Measurements from ENCODE around the gene SLC8B1. TPM values are rescaled to one million over a fixed set of nuclear protein-coding genes. Genes with fewer than 3 reads are reported as not detected.

The SLC8B1 gene
- total RNA-seq, 1 donor from 2014 or later, result 41.1 TPM

DNA sequence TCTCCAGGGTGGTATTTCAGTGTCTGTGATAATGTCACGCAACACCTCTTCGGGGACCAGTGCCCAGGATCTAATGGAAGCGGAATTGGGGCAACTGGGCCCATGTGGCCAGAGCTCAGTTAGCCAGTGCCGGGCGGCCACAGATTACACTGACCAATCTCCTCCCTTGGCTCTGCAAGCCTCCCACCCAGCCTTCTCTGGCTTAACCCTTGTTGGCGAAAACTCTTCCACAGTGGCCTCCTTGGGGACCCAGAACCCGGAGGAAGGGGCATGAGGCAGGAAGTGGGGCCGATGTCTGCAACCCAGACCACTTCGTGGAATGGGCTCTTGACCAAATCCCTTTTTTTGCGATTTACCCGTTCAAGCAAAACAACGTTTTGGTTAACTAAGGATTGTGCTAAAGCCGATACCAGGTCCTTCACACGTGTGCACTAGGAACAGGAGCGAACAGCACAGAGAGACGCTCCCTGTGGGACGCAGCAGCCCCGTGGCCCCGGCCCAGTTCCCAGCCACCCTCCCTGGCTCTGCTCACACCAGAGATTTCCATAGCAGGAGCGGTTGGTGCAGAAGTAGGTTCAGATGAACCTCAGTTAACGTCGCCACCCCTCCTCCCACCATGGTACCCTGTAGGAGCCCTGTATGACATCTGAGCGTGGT is 38.2 kb downstream of the SLC8B1 start:
- Histone ChIP-seq H3K36me3 (ENCODE audit: control insufficient read depth, insufficient read depth, low read length) (peaks cover 3% of the 10 kb centered on the region), H3K4me3 (ENCODE audit: low read depth, low read length) (no peak overlapping the region), H3K27me3 (ENCODE audit: control insufficient read depth, insufficient read depth, low read length) (no peaks in the 10 kb centered on the region)
- TF ChIP-seq, protein P1, sequence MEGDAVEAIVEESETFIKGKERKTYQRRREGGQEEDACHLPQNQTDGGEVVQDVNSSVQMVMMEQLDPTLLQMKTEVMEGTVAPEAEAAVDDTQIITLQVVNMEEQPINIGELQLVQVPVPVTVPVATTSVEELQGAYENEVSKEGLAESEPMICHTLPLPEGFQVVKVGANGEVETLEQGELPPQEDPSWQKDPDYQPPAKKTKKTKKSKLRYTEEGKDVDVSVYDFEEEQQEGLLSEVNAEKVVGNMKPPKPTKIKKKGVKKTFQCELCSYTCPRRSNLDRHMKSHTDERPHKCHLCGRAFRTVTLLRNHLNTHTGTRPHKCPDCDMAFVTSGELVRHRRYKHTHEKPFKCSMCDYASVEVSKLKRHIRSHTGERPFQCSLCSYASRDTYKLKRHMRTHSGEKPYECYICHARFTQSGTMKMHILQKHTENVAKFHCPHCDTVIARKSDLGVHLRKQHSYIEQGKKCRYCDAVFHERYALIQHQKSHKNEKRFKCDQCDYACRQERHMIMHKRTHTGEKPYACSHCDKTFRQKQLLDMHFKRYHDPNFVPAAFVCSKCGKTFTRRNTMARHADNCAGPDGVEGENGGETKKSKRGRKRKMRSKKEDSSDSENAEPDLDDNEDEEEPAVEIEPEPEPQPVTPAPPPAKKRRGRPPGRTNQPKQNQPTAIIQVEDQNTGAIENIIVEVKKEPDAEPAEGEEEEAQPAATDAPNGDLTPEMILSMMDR (IDR thresholded peaks at IDR 0.05; ENCODE audit: insufficient read depth, low read length, poor library complexity, severe bottlenecking), result no peak
- no peak for DNase-seq (ENCODE audit: low read depth)

DNA sequence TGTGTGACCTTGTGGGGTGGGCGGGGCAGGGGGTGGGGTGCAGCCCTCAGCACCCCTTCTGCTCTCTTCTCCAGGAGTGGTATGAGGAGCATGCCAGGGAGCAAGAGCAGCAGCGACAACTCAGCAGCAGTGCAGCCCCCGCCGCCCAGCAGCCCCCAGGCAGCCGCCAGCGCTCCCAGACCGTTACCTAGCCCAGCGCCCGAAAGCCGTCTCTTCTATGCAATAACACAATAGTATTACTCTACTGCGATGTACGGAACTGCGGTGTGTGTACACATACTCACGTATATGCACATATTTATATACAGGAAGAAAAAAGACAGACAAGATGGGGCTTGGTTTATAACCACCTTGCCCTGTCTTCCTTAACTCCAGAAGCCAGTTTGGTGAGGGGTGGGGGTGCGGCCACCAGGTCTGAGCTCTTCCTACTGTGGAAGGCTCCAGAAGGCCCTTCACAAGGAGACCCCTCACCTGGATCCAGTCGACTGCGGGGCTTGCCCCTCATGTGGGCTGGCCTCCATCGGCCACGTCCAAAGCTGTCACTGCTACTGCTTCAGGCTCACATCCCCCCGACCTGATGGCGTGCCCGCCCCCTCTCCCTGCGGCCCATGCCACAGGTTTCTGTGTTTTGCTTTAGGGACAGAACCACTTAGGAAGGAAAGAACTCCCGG is 38.9 kb downstream of the SLC8B1 start:
- Histone ChIP-seq H3K27me3 (ENCODE audit: control insufficient read depth, insufficient read depth, low read length) (no peaks in the 10 kb centered on the region), H3K36me3 (ENCODE audit: control insufficient read depth, insufficient read depth, low read length) (peaks cover 3% of the 10 kb centered on the region), H3K4me3 (ENCODE audit: low read depth, low read length) (no peak overlapping the region)
- DNase-seq (ENCODE audit: low read depth), result no peak
- TF ChIP-seq, protein P1 (IDR thresholded peaks at IDR 0.05; ENCODE audit: insufficient read depth, low read length, poor library complexity, severe bottlenecking), result no peak

DNA sequence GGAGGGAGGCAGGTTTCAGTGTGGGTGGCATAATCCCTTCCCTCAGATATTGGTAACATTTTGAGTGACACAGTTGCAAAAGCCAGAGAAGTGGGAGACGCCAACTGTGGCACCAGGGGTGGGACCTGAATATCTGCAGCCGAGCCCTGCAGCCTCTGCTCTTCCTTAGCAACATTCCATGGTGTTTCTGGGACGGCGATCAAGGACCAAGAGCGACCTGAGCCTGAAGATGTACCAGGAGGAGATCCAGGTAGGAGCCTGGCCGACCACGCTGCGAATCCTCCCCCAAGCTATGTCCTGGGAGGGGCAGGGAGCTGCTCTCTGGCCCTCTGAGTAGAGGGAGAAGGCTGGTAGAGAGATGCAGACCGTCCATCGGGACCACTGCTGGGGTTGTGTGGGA is 41.8 kb downstream of the SLC8B1 start:
- DNase-seq (ENCODE audit: low read depth), result no peak
- TF ChIP-seq, protein P1 (IDR thresholded peaks at IDR 0.05; ENCODE audit: insufficient read depth, low read length, poor library complexity, severe bottlenecking), result no peak
- Histone ChIP-seq H3K36me3 (ENCODE audit: control insufficient read depth, insufficient read depth, low read length) (peaks cover 3% of the 10 kb centered on the region), H3K4me3 (ENCODE audit: low read depth, low read length) (no peak overlapping the region), H3K27me3 (ENCODE audit: control insufficient read depth, insufficient read depth, low read length) (no peaks in the 10 kb centered on the region)

DNA sequence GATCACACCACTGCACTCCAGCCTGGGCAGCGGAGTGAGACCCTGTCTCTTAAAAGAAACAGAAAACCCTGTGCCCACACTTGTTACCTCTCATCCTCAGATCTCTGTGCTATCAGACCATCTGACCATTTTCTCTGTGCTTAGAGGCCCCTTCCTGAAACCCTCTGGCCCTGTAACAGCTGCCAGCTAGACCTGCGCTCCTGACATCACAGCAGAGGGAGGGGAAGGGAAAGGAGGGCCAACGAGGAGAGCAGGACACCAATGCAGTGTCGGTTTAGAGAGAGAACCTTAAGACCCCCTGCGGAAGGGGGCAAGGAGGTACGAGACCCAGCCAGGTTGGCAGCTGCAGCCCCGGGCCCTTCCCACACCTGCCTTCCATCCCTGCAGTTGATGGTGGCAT is 42.4 kb downstream of the SLC8B1 start:
- TF ChIP-seq, protein P1 (IDR thresholded peaks at IDR 0.05; ENCODE audit: insufficient read depth, low read length, poor library complexity, severe bottlenecking), result no peak
- Histone ChIP-seq H3K27me3 (ENCODE audit: control insufficient read depth, insufficient read depth, low read length) (no peaks in the 10 kb centered on the region), H3K4me3 (ENCODE audit: low read depth, low read length) (no peak overlapping the region), H3K36me3 (ENCODE audit: control insufficient read depth, insufficient read depth, low read length) (peaks cover 3% of the 10 kb centered on the region)
- no peak for DNase-seq (ENCODE audit: low read depth)

DNA sequence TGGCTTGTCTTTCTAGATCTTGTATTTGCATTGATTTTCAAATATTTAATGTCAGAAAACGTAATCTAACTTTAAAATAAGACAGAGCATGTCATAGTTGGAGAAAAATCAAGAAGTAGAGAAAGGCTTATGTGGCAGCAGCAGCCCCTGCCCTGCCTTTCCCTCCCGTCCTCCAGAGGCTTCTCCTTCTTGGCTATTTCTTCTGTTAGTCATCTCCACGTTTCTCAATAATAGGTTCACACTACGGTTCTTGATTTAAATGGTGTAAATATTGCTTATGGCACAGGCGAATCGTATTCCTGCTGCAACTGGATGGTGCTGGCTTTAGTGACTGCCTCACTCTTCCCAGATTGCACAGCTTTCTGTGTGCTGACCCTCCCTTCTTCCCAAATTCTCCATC is 42.8 kb downstream of the SLC8B1 start:
- Histone ChIP-seq H3K36me3 (ENCODE audit: control insufficient read depth, insufficient read depth, low read length) (peaks cover 1% of the 10 kb centered on the region), H3K27me3 (ENCODE audit: control insufficient read depth, insufficient read depth, low read length) (no peaks in the 10 kb centered on the region), H3K4me3 (ENCODE audit: low read depth, low read length) (no peak overlapping the region)
- DNase-seq (ENCODE audit: low read depth), result no peak
- TF ChIP-seq, protein P1 (IDR thresholded peaks at IDR 0.05; ENCODE audit: insufficient read depth, low read length, poor library complexity, severe bottlenecking), result no peak
